Measurements from ENCODE around the gene AVPR1A.
"Not testable (repeated sequence)": the region's sequence is repeated elsewhere in the genome, so short reads cannot be mapped to it uniquely, and the experiment has no call there.

AVPR1A gene

DNA sequence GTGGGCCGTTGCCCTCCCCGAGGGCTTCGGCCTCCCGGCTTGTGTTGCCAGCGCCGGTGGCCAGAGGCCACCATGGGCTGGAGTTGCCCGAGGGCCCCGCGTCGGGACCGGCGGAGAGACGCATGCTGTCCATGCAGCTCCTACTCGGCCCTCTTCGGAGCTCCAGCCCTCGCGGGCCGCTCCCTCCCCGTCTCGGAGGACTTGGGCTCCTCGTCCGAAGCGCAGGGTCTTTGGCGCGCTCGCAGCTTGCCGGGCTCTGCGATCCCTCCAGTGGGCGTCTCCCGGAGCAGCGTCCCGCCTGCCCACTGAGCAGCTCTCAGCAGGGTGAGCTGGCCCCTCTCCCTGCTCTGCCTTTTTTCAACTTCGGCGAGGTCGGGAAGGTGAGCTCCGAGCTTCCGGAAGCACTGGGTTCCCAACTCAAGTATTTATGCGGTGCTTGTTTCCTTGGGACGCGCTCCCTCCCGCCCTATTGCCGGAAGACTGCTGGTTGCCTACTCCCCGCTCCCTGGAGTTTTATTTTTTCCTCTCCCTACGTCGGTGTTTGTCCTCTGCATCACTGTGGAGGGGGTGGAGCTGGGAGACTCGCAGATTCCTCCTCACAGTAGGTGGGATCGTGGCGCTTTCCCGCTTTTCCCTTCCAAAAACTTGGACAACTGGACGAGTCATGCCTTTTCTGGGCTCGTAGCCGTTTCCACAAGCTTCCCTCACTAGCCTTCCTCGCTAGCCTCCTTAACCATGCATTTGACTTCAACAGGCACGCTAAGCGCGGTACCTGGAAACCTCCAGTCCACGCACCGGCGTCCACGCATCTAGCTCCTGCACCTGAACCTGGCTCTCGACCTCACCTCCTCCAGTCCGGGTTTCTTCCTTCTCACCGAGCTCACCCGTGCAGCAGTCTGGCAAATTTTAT lies at the start of gene AVPR1A:
AVPR1A (minus strand) TSS at position 489 of the 910 bp plus-strand sequence; CDS start at position 124, 365 bp downstream.
- TF ChIP-seq, protein P1, sequence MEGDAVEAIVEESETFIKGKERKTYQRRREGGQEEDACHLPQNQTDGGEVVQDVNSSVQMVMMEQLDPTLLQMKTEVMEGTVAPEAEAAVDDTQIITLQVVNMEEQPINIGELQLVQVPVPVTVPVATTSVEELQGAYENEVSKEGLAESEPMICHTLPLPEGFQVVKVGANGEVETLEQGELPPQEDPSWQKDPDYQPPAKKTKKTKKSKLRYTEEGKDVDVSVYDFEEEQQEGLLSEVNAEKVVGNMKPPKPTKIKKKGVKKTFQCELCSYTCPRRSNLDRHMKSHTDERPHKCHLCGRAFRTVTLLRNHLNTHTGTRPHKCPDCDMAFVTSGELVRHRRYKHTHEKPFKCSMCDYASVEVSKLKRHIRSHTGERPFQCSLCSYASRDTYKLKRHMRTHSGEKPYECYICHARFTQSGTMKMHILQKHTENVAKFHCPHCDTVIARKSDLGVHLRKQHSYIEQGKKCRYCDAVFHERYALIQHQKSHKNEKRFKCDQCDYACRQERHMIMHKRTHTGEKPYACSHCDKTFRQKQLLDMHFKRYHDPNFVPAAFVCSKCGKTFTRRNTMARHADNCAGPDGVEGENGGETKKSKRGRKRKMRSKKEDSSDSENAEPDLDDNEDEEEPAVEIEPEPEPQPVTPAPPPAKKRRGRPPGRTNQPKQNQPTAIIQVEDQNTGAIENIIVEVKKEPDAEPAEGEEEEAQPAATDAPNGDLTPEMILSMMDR (IDR thresholded peaks at IDR 0.05; ENCODE audit: low read depth, low read length, missing control alignments): no peak
- no peak within 1 kb of the TSS for H3K4me3 ChIP-seq (replicated peaks; ENCODE audit: low read depth, low read length)
- DNase-seq (ENCODE audit: extremely low read depth, low read depth): no peak

DNA sequence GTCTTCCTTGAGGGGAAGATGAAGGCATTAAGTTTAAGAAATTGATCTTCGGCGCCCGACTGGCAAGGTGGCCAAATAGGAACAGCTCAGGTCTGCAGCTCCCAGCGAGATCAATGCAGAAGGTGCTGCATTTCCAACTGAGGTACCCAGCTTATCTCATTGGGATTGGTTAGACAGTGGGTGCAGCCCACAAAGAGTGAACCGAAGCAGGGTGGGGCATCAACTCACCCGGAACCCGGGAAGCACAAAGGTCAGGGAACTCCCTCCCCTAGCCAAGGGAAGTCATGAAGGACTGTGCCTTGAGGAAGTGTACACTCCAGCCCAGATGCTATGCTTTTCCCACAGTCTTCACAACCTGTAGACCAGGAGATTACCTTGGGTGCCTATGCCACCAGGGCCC lies 45.2 kb upstream of the AVPR1A start:
- H3K4me3 ChIP-seq (replicated peaks; ENCODE audit: low read depth, low read length): no peak overlapping the region
- TF ChIP-seq, protein P1 (IDR thresholded peaks at IDR 0.05; ENCODE audit: low read depth, low read length, missing control alignments): no peak

DNA sequence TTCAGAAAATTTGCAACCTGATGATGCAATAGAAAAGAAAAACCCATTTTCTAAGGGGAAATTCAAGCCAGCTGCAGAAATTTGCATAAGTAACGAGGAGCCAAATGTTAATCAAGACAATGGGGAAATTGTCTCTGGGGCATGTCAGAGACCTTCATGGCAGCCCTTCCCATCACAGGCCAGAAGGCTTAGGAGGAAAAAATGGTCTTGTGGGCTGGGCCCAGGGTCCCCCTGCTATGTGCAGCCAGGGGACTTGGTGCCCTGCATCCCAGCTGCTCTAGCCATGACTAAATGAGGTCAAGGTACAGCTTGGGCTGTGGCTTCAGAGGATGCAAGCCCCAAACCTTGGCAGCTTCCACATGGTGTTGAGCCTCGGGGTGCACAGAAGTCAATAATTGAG lies 28.2 kb upstream of the AVPR1A start:
- TF ChIP-seq, protein P1 (IDR thresholded peaks at IDR 0.05; ENCODE audit: low read depth, low read length, missing control alignments): no peak
- no peak for DNase-seq (ENCODE audit: extremely low read depth, low read depth)
- H3K4me3 ChIP-seq (replicated peaks; ENCODE audit: low read depth, low read length): no peak overlapping the region

More for the DNA sequence above, 45.2 kb upstream of the AVPR1A start:
- no peak for DNase-seq (ENCODE audit: extremely low read depth, low read depth)

DNA sequence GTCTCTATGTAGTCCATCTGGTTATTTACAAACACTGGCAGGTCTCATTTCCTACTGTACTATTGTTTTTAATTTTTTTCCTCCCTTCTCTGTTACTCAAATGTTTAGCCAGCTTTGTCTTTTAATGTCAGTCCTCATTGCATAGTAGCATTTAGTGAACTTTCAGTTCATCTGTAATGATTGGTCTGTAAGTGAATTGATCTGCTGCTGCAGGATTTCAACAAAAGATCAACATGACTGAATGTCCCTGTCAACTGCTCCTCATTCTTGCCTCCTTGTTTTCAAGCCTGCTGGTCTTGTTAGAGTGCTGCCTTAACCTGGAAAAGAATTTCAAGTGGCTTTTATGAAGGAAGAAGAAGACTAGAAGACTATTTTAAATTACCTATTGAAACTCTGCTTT lies 19.3 kb upstream of the AVPR1A start:
- H3K4me3 ChIP-seq (replicated peaks; ENCODE audit: low read depth, low read length): no peak overlapping the region
- TF ChIP-seq, protein P1 (IDR thresholded peaks at IDR 0.05; ENCODE audit: low read depth, low read length, missing control alignments): no peak
- DNase-seq (ENCODE audit: extremely low read depth, low read depth): no peak

DNA sequence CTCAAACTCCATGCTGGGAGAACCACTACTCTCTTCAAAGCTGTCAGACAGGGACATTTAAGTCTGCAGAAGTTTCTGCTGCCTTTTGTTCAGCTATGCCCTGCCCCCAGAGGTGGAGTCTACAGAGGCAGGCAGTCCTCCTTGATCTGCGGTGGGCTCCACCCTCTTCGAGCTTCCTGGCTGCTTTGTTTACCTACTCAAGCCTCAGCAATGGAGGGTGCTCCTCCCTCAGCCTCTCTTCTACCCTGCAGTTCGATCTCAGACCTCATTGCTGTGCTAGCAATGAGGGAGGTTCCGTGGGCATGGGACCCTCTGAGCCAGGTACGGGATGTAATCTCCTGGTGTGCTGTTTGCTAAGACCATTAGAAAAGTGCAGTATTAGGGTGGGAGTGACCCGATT lies 16.7 kb upstream of the AVPR1A start:
- DNase-seq (ENCODE audit: extremely low read depth, low read depth); H3K4me3 ChIP-seq (replicated peaks; ENCODE audit: low read depth, low read length): not testable (repeated sequence)

DNA sequence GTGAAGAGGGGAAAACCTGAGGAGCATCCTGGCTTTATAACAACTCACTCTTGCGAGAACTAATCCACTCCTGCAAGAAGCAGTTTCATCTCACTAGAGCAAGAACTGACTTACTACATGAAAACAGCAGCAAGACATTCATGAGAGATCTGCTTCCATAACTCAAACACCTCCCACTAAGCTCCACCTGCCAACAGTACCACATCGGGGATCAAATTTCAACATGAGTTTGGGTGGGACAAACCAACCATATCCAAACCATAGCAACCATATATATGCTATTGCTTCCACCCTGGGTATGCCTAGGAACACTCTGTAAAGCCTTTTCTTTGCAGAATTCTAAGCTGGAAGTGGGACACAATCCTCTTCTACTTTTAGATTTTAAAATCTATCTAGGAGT lies 13.9 kb upstream of the AVPR1A start:
- no peak for DNase-seq (ENCODE audit: extremely low read depth, low read depth)
- no peak overlapping the region for H3K4me3 ChIP-seq (replicated peaks; ENCODE audit: low read depth, low read length)
- TF ChIP-seq, protein P1 (IDR thresholded peaks at IDR 0.05; ENCODE audit: low read depth, low read length, missing control alignments): no peak

DNA sequence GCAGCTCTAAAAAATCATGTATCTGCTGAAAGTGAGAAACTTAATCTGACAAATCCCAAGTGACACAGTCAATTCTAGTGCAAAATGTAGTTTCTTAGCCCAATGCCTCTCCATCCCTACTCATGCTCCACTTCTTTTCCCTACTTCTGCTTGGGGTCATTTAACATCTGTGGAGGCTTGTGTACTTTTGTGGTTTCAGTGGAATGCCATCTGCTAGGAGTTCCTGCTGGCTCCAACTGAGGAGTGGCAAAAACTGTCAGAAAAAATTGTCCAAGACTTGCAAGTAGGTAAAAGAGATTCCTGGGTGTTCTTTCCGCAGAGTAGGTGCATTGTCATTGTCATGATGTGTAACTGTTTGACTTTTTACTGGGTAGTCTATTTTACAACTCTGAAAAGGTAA lies 12.5 kb upstream of the AVPR1A start:
- H3K4me3 ChIP-seq (replicated peaks; ENCODE audit: low read depth, low read length): no peak overlapping the region
- TF ChIP-seq, protein P1 (IDR thresholded peaks at IDR 0.05; ENCODE audit: low read depth, low read length, missing control alignments): no peak
- DNase-seq (ENCODE audit: extremely low read depth, low read depth): no peak
